Liver (tissue), 3 donors: ENCODE measurements around the gene PRPH.
"Not testable (repeated sequence)": the region's sequence is repeated elsewhere in the genome, so short reads cannot be mapped to it uniquely, and the experiment has no call there.

Experiments
- EGR1 ChIP-seq, 2 donors: IDR thresholded peaks; 2 replicates each; pipeline ENCODE4 v1.6.1; 2016 to 2018; ENCODE audit warnings: antibody characterized with exemption in 2 of 2, low read depth in 2 of 2
- FOXA1 ChIP-seq: IDR thresholded peaks from 2 replicates; pipeline ENCODE4 v1.6.1; 2016; ENCODE audit warnings: antibody characterized with exemption
- GABPA ChIP-seq, 2 donors: IDR thresholded peaks in 1 of 2; conservative IDR thresholded peaks in 1 of 2; 2 replicates each; pipeline ENCODE4 v1.6.1; 2016; ENCODE audit warnings: antibody characterized with exemption in 2 of 2, mild to moderate bottlenecking in 1 of 2, moderate library complexity in 1 of 2
- RAD21 ChIP-seq, 2 donors: IDR thresholded peaks; 2 replicates each; pipeline ENCODE4 v1.6.1; 2016; ENCODE audit warnings: antibody characterized with exemption in 2 of 2, mild to moderate bottlenecking in 2 of 2
- RXRA ChIP-seq, 2 donors: IDR thresholded peaks; 2 replicates each; pipeline ENCODE4 v1.6.1; 2017 to 2018; ENCODE audit warnings: antibody characterized with exemption in 2 of 2, mild to moderate bottlenecking in 1 of 2
- SP1 ChIP-seq: IDR thresholded peaks from 2 replicates; pipeline ENCODE4 v1.6.1; 2018; ENCODE audit warnings: antibody characterized with exemption, mild to moderate bottlenecking
- TAF1 ChIP-seq: conservative IDR thresholded peaks from 2 replicates; pipeline ENCODE4 v1.6.1; 2016; ENCODE audit warnings: antibody characterized with exemption, mild to moderate bottlenecking
- YY1 ChIP-seq: IDR thresholded peaks from 2 replicates; pipeline ENCODE4 v1.6.1; 2016; ENCODE audit warnings: antibody characterized with exemption, mild to moderate bottlenecking
- TF ChIP-seq, protein P1 (sequence below): fragments of 150-350 bp; IDR thresholded peaks from 2 replicates; pipeline ENCODE4 v1.5.1; 2017; ENCODE audit warnings: improper control_type of control experiment, low read depth, low read length; ENCODE audit not compliant: missing input control
- TF ChIP-seq, protein P2 (sequence below): IDR thresholded peaks from 2 replicates; pipeline ENCODE4 v1.6.1; 2016; ENCODE audit warnings: antibody characterized with exemption
- TF ChIP-seq, protein P3 (sequence below): IDR thresholded peaks from 2 replicates; pipeline ENCODE4 v1.6.1; 2016; ENCODE audit warnings: antibody characterized with exemption, mild to moderate bottlenecking
- TF ChIP-seq, protein P4 (sequence below): IDR thresholded peaks from 2 replicates; pipeline ENCODE4 v1.6.1; 2016; ENCODE audit warnings: antibody characterized with exemption
- donor health status: healthy.
- donor health status: healthy.

DNA sequence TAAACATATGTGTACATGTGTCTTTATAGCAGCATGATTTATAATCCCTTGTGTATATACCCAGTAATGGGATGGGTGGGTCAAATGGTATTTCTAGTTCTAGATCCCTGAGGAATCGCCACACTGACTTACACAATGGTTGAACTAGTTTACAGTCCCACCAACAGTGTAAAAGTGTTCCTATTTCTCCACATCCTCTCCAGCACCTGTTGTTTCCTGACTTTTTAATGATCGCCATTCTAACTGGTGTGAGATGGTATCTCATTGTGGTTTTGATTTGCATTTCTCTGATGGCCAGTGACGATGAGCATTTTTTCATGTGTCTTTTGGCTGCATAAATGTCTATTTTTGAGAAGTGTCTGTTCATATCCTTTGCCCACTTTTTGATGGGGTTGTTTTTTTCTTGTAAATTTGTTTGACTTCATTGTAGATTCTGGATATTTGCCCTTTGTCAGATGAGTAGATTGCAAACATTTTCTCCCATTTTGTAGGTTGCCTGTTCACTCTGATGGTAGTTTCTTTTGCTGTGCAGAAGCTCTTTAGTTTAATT is 15.6 kb downstream of the PRPH start:
- TF ChIP-seq YY1; TAF1; RAD21 (IDR thresholded peaks at IDR 0.05); EGR1 (IDR thresholded peaks at IDR 0.05; ENCODE audit: low read depth in 2 of 2); SP1; FOXA1; RXRA (IDR thresholded peaks at IDR 0.05); GABPA (IDR thresholded peaks at IDR 0.05 in 1 of 2, conservative IDR thresholded peaks at IDR 0.05 in 1 of 2): not testable (repeated sequence)
- TF ChIP-seq, protein P1, sequence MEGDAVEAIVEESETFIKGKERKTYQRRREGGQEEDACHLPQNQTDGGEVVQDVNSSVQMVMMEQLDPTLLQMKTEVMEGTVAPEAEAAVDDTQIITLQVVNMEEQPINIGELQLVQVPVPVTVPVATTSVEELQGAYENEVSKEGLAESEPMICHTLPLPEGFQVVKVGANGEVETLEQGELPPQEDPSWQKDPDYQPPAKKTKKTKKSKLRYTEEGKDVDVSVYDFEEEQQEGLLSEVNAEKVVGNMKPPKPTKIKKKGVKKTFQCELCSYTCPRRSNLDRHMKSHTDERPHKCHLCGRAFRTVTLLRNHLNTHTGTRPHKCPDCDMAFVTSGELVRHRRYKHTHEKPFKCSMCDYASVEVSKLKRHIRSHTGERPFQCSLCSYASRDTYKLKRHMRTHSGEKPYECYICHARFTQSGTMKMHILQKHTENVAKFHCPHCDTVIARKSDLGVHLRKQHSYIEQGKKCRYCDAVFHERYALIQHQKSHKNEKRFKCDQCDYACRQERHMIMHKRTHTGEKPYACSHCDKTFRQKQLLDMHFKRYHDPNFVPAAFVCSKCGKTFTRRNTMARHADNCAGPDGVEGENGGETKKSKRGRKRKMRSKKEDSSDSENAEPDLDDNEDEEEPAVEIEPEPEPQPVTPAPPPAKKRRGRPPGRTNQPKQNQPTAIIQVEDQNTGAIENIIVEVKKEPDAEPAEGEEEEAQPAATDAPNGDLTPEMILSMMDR, result not testable (repeated sequence)
- TF ChIP-seq, protein P2, sequence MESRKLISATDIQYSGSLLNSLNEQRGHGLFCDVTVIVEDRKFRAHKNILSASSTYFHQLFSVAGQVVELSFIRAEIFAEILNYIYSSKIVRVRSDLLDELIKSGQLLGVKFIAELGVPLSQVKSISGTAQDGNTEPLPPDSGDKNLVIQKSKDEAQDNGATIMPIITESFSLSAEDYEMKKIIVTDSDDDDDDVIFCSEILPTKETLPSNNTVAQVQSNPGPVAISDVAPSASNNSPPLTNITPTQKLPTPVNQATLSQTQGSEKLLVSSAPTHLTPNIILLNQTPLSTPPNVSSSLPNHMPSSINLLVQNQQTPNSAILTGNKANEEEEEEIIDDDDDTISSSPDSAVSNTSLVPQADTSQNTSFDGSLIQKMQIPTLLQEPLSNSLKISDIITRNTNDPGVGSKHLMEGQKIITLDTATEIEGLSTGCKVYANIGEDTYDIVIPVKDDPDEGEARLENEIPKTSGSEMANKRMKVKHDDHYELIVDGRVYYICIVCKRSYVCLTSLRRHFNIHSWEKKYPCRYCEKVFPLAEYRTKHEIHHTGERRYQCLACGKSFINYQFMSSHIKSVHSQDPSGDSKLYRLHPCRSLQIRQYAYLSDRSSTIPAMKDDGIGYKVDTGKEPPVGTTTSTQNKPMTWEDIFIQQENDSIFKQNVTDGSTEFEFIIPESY, result not testable (repeated sequence)
- TF ChIP-seq, protein P3, sequence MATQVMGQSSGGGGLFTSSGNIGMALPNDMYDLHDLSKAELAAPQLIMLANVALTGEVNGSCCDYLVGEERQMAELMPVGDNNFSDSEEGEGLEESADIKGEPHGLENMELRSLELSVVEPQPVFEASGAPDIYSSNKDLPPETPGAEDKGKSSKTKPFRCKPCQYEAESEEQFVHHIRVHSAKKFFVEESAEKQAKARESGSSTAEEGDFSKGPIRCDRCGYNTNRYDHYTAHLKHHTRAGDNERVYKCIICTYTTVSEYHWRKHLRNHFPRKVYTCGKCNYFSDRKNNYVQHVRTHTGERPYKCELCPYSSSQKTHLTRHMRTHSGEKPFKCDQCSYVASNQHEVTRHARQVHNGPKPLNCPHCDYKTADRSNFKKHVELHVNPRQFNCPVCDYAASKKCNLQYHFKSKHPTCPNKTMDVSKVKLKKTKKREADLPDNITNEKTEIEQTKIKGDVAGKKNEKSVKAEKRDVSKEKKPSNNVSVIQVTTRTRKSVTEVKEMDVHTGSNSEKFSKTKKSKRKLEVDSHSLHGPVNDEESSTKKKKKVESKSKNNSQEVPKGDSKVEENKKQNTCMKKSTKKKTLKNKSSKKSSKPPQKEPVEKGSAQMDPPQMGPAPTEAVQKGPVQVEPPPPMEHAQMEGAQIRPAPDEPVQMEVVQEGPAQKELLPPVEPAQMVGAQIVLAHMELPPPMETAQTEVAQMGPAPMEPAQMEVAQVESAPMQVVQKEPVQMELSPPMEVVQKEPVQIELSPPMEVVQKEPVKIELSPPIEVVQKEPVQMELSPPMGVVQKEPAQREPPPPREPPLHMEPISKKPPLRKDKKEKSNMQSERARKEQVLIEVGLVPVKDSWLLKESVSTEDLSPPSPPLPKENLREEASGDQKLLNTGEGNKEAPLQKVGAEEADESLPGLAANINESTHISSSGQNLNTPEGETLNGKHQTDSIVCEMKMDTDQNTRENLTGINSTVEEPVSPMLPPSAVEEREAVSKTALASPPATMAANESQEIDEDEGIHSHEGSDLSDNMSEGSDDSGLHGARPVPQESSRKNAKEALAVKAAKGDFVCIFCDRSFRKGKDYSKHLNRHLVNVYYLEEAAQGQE, result not testable (repeated sequence)
- TF ChIP-seq, protein P4, sequence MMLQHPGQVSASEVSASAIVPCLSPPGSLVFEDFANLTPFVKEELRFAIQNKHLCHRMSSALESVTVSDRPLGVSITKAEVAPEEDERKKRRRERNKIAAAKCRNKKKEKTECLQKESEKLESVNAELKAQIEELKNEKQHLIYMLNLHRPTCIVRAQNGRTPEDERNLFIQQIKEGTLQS, result not testable (repeated sequence)
